ENCODE results near the gene GPR160.

GPR160 gene

DNA sequence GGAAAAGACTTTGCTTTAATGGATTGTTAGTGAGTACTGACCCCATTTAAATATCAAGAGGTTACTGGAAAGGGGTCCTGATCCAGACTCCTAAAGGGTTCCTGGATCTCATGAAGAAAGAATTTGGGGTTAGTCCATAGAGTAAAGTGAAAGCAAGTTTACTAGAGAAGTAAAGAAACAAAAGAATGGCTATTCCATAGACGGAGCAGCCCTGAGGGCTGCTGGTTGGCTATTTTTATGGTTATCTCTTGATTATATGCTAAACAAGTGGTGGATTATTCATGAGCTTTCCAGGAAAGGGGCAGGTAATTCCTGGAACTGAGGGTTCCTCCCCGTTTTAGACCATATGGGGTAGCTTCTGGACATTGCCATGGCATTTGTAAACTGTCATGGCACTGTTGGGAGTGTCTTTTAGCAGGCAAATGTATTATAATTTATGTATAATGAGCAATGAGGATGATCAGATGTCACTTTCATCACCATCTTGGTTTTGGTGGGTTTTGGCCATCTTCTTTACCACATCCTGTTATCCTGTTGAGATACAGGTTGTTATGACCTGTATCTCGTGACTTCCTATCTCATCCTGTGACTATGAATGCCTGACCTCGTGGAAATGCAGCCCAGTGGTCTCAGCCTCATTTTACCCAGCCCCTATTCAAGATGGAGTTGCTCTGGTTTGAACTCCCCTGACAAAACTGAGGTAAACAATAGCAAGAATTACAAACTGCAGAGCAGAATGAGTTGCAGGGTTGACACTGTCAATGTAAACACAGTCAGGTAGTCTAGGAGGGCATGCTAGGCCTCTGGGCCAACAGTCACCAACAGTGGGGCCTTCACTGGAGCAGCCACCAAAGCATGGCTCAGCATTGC lies 10.3 kb upstream of the GPR160 start:
- DNase-seq (ENCODE audit: low spot score): no peak

- no peak for DNase-seq (ENCODE audit: low spot score)
Observed at GRCh38 chr3:170033489-170033888, 4.3 kb upstream of the GPR160 start.

- DNase-seq (ENCODE audit: low spot score): no peak
Observed at GRCh38 chr3:170038434-170039110, 777 bp downstream of the GPR160 start.

- DNase-seq (ENCODE audit: low spot score): no peak
Observed at GRCh38 chr3:170040418-170040817, 2.6 kb downstream of the GPR160 start.

- no peak for DNase-seq (ENCODE audit: low spot score)
Observed at GRCh38 chr3:170043506-170043905, 5.7 kb downstream of the GPR160 start.

GRCh38 chr3:170044271-170044670 lies 6.5 kb downstream of the GPR160 start:
- peak; percentile 30 for DNase-seq (ENCODE audit: low spot score)

GRCh38 chr3:170044795-170045244 lies 7.0 kb downstream of the GPR160 start:
- DNase-seq (ENCODE audit: low spot score): peak; percentile 42

- DNase-seq (ENCODE audit: low spot score): no peak
Observed at GRCh38 chr3:170046269-170047132, 8.7 kb downstream of the GPR160 start.

- no peak for DNase-seq (ENCODE audit: low spot score)
Observed at GRCh38 chr3:170047133-170047404, 9.3 kb downstream of the GPR160 start.

GRCh38 chr3:170049146-170050000 lies 11.6 kb downstream of the GPR160 start:
- DNase-seq (ENCODE audit: low spot score): no peak

DNA sequence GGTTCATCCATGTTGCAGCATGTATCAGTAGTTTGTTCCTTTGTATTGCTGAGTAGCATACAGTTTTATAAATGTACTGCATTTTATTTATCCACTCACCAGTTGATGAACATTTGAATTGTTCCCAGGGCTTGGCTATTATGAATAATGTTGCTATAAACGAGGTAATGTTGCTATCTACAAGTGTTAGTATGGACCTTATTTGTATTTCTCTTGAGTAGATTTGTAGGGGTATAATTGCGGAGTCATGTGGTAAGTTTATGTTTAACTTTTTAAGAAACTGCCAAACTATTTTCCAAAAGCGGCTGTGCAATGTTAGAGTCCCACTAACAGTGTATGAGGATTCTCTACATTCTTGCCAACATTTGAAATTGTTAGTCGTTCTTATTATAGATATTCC lies 13.0 kb downstream of the GPR160 start:
- DNase-seq (ENCODE audit: low spot score): no peak

- DNase-seq (ENCODE audit: low spot score): no peak
Observed at GRCh38 chr3:170052398-170052797, 14.6 kb downstream of the GPR160 start.

GRCh38 chr3:170054204-170054603 lies 16.4 kb downstream of the GPR160 start:
- no peak for DNase-seq (ENCODE audit: low spot score)

DNA sequence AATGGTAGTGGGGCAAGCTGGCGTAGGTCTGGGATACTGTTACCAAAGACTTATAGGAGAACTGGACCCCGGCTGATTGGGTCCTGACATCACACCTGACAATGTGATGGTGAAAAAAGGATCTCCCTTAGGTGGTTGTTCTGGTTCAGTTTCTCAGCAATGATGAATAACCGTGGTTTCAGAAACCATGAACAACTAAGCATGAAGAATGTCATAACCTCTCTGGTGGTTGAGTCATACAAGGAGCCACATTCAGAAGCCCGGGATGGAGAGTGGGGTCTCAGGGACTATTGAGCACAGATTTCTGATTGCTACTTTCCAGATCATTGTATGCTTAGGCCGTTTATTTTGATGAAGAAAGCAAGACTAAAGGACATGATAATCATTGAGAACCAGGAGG lies 17.4 kb downstream of the GPR160 start:
- DNase-seq (ENCODE audit: low spot score): no peak

GRCh38 chr3:170056710-170057454 lies 19.1 kb downstream of the GPR160 start:
- DNase-seq (ENCODE audit: low spot score): no peak

DNA sequence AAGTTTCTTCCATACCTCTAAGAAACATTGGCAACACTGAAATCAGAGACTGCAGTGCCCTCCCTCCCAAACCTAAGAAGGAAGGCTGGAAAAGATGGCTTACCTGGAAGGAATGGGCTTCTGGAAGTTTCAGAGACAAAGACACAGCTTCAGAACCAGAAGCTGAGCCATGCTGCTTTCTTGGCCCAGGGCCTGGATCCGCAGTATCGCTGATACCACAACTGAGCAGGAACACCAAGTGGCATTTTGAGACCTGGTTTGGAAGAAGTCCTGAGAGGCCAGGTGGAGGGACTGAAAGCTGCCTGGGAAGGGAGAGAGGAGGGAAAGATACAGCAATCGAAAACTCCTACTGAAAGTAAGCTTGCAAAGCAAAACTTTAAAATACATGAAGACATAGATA lies 19.8 kb downstream of the GPR160 start:
- DNase-seq (ENCODE audit: low spot score): no peak

DNA sequence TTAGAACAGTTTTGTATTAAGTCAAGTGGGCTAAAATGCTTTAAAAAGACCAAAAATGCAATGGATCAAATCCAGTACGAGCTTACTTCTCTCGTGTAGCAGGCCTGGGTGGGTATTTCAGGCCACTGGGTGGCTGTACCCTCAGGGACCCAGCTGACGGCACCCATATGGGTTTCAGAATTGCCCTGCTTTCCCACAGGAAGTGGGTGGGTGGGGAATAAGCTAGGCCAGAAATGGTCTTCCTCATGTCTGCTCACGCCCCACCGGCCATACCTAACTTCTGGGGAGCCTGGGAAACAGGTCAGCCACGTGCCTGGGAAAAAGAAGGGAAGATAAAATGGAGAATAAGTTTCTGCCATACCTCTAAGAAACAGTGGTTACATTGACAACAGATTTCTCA lies 20.3 kb downstream of the GPR160 start:
- no peak for DNase-seq (ENCODE audit: low spot score)

GRCh38 chr3:170059447-170059846 lies 21.7 kb downstream of the GPR160 start:
- no peak for DNase-seq (ENCODE audit: low spot score)

GRCh38 chr3:170062068-170062467 lies 24.3 kb downstream of the GPR160 start:
- no peak for DNase-seq (ENCODE audit: low spot score)

DNA sequence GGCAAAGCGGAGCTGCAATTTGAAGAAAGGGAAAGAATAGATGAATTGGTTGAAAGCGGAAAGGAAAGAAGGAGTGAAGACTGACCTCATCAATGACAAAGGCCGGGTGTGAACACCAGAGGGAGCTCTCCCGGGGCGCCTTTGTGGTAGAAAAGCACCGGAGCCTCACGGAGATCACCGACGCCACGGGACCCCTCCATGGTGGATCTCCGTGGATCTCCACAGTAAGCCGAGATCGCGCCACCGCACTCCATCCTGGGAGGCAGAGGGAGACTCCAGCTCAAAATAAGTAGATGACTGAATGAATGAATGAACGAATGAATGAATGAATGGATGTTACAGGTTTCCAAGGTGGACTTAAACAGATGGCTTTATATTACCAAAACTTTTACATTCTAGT lies 25.0 kb downstream of the GPR160 start:
- DNase-seq (ENCODE audit: low spot score): no peak

DNA sequence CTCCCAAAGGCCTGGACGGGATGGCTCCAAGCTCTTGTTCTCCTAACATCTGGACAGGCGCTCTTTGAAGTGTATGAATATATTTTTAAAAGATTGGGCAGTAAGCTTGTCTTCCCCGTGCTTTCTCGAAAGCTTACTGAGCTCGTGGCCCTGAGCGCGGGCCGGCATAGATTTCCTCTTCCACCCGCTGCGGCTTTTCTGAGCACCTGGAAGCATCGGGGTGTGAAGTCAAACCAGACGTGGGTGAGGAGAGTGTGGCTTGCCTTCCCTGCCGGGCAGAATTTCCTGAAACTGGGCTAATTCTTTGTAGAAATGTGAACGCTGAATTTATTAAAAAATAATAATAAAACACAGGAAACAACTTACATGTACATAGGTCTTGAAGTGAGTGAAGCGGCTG lies 25.9 kb downstream of the GPR160 start:
- no peak for DNase-seq (ENCODE audit: low spot score)

Measured in globus pallidus (tissue), 1 donor.